ENCODE results near the gene XCL2. TPM values are rescaled to one million over a fixed set of nuclear protein-coding genes. Genes with fewer than 3 reads are reported as not detected.

The XCL2 gene
- total and polyA plus RNA-seq, 10 of the 15 experiments (the other 5 are each of a cell fraction or from before 2014, with no cell fraction given), result 0.50 to 299 (median 4.8) TPM

DNA sequence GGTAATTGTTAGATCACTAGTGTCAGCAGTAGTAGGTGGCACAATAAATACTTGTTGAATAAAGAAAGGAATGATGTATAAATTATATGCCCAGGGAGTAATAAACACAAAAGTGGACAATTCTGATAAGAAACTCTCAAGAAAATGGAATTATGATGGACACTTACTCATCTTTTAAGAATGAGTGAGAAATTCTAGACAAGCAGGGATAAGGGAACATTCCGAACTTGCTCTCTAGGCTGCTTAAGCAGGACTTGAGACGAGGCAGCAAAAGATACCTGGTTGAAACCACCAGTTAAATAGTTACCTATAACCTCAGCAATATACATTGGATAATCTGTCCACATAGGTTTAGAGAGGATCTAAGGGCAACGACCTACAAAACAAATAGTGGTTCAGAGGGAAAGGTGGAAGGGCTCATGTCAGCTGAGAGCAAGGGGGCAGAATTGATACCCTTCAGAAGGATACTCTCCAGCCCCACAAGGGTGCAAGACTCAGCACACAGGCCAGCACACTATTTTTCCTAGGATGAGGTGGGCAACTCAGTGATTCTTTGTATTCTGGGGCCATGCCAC, 46.3 kb downstream of the XCL2 start:
- Histone ChIP-seq H3K27ac (ENCODE audit: control insufficient read depth, insufficient read depth) (no peak overlapping the region), H3K36me3 (ENCODE audit: control insufficient read depth in 2 of 2, insufficient read depth in 2 of 2, low read length in 1 of 2) (no peaks in the 10 kb centered on the region), H3K9ac (ENCODE audit: control insufficient read depth, insufficient read depth, low read length) (no peak overlapping the region), H3K79me2 (ENCODE audit: control insufficient read depth, insufficient read depth, low read length) (no peaks in the 10 kb centered on the region), H2AFZ (ENCODE audit: control insufficient read depth, low read depth, low read length) (no peak overlapping the region), H3K27me3 (replicated peaks in 1 of 2; ENCODE audit: control insufficient read depth in 2 of 2, insufficient read depth in 2 of 2, low read length in 1 of 2) (no peaks in the 10 kb centered on the region), H3K9me3 (replicated peaks; ENCODE audit: control insufficient read depth, insufficient read depth, low read length) (no peaks in the 10 kb centered on the region), H3K4me3 (no peak overlapping the region), H3K4me1 (ENCODE audit: control insufficient read depth, insufficient read depth, low read length) (no peaks in the 10 kb centered on the region; the same call in 1 of the 2 replicates), H4K20me1 (ENCODE audit: control insufficient read depth, insufficient read depth) (no peaks in the 10 kb centered on the region), H3K4me2 (ENCODE audit: control insufficient read depth, insufficient read depth) (no peak overlapping the region)
- intact Hi-C loops (cut with micrococcal nuclease; ENCODE audit: unreplicated experiment) (no loop called here), in situ Hi-C loops (cut with MboI) (no loop called here)
- no TSS peak for BruUV-seq (replicated peaks)
- ChIA-PET CTCF (interaction anchor here (1.3 kb wide), 1 partner anchor 155 kb away, joined by 8 read pairs; no protein-coding TSS in a partner anchor), SMC1A (ENCODE audit: uncharacterized antibody, unreplicated experiment) (interaction anchor here (0.7 to 2.2 kb wide), 9 partner anchors 8 to 40 kb away, joined by 3 to 16 read pairs (median 4); no protein-coding TSS in a partner anchor), POLR2A (interaction anchor here (0.6 to 1.1 kb wide), 2 partner anchors 31 to 499 kb away, joined by 3 to 4 read pairs; no protein-coding TSS in a partner anchor), RAD21 (ENCODE audit: unreplicated experiment) (interaction anchor here (0.6 to 1.7 kb wide), 4 partner anchors 29 to 59 kb away, joined by 3 to 4 read pairs (median 4); no protein-coding TSS in a partner anchor)
- no peak for DNase-seq (ENCODE audit: low read depth, low spot score)
- TF ChIP-seq EP300 (IDR thresholded peaks at IDR 0.05; ENCODE audit: borderline replicate concordance in 1 of 2, control insufficient read depth in 1 of 2, low read depth in 2 of 2, low read length in 2 of 2) (no peak), ZNF274 (IDR thresholded peaks at IDR 0.05; ENCODE audit: insufficient read depth, insufficient read length) (no peak), PML (IDR thresholded peaks at IDR 0.05; ENCODE audit: low read length) (no peak), CHD2 (IDR thresholded peaks at IDR 0.05; ENCODE audit: borderline replicate concordance, low read depth, low read length) (no peak), LARP7 (IDR thresholded peaks at IDR 0.05) (no peak), ESRRA (IDR thresholded peaks at IDR 0.05; ENCODE audit: low read length) (no peak), TCF3 (IDR thresholded peaks at IDR 0.05; ENCODE audit: borderline replicate concordance, insufficient read depth, low read depth, low read length) (no peak), SREBF1 (IDR thresholded peaks at IDR 0.05; ENCODE audit: low read length) (no peak), SMAD1 (IDR thresholded peaks at IDR 0.05; ENCODE audit: low read depth, partially characterized antibody) (no peak), RUNX3 (IDR thresholded peaks at IDR 0.05; ENCODE audit: low read length) (no peak), TCF12 (IDR thresholded peaks at IDR 0.05; ENCODE audit: low read depth, low read length) (no peak), POLR2AphosphoS2 (IDR thresholded peaks at IDR 0.05; ENCODE audit: low read depth, low read length) (no peak), SIN3A (IDR thresholded peaks at IDR 0.05; ENCODE audit: low read depth, low read length) (no peak)
- TF ChIP-seq, protein P1, sequence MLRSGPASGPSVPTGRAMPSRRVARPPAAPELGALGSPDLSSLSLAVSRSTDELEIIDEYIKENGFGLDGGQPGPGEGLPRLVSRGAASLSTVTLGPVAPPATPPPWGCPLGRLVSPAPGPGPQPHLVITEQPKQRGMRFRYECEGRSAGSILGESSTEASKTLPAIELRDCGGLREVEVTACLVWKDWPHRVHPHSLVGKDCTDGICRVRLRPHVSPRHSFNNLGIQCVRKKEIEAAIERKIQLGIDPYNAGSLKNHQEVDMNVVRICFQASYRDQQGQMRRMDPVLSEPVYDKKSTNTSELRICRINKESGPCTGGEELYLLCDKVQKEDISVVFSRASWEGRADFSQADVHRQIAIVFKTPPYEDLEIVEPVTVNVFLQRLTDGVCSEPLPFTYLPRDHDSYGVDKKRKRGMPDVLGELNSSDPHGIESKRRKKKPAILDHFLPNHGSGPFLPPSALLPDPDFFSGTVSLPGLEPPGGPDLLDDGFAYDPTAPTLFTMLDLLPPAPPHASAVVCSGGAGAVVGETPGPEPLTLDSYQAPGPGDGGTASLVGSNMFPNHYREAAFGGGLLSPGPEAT (IDR thresholded peaks at IDR 0.05; ENCODE audit: low read depth), result no peak
- TF ChIP-seq, protein P2, sequence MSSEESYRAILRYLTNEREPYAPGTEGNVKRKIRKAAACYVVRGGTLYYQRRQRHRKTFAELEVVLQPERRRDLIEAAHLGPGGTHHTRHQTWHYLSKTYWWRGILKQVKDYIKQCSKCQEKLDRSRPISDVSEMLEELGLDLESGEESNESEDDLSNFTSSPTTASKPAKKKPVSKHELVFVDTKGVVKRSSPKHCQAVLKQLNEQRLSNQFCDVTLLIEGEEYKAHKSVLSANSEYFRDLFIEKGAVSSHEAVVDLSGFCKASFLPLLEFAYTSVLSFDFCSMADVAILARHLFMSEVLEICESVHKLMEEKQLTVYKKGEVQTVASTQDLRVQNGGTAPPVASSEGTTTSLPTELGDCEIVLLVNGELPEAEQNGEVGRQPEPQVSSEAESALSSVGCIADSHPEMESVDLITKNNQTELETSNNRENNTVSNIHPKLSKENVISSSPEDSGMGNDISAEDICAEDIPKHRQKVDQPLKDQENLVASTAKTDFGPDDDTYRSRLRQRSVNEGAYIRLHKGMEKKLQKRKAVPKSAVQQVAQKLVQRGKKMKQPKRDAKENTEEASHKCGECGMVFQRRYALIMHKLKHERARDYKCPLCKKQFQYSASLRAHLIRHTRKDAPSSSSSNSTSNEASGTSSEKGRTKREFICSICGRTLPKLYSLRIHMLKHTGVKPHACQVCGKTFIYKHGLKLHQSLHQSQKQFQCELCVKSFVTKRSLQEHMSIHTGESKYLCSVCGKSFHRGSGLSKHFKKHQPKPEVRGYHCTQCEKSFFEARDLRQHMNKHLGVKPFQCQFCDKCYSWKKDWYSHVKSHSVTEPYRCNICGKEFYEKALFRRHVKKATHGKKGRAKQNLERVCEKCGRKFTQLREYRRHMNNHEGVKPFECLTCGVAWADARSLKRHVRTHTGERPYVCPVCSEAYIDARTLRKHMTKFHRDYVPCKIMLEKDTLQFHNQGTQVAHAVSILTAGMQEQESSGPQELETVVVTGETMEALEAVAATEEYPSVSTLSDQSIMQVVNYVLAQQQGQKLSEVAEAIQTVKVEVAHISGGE (CRISPR knock-in tag; IDR thresholded peaks at IDR 0.05), result no peak
- TF ChIP-seq, protein P3, sequence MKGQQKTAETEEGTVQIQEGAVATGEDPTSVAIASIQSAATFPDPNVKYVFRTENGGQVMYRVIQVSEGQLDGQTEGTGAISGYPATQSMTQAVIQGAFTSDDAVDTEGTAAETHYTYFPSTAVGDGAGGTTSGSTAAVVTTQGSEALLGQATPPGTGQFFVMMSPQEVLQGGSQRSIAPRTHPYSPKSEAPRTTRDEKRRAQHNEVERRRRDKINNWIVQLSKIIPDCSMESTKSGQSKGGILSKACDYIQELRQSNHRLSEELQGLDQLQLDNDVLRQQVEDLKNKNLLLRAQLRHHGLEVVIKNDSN (IDR thresholded peaks at IDR 0.05; ENCODE audit: borderline replicate concordance, extremely low read length, insufficient read depth, low read depth, low read length), result no peak
- WGBS (ENCODE audit: insufficient coverage, insufficient replicate concordance, low lambda C conversion rate, missing lambda C conversion rate), result 25% methylated on average over 3 of the region's 3 CpGs
- no peak for FAIRE-seq
- no peak for ATAC-seq
